K562 (cell line): ENCODE results near the gene HSD17B1. TPM values are rescaled to one million over a fixed set of nuclear protein-coding genes. Genes with fewer than 3 reads are reported as not detected.

Experiments
- ATF6 ChIP-seq: sonication (generic); formaldehyde crosslinking; IDR thresholded peaks from 2 replicates; pipeline ENCODE4 v1.4.0; 2020; ENCODE audit warnings: mild to moderate bottlenecking, missing genetic modification reagents
- DPF2 ChIP-seq: fragments of 450-650 bp; IDR thresholded peaks from 2 replicates; pipeline ENCODE4 v1.6.1; 2016
- ETS2 ChIP-seq: IDR thresholded peaks from 2 replicates; pipeline ENCODE4 v1.6.1; 2016; ENCODE audit warnings: borderline replicate concordance, missing genetic modification characterization, mild to moderate bottlenecking, moderate library complexity, missing compliant biosample characterization; ENCODE audit not compliant: poor library complexity, severe bottlenecking
- EWSR1 ChIP-seq: fragments of 450-650 bp; IDR thresholded peaks from 2 replicates; pipeline ENCODE4 v1.6.1; 2018; ENCODE audit warnings: borderline replicate concordance, mild to moderate bottlenecking, low read depth, moderate library complexity; ENCODE audit not compliant: partially characterized antibody
- HDAC6 ChIP-seq: IDR thresholded peaks from 2 replicates; pipeline ENCODE4 v1.6.1; 2012; ENCODE audit warnings: low read depth, mild to moderate bottlenecking, control low read depth, inconsistent platforms, low read length, moderate library complexity
- HMGN3 ChIP-seq: IDR thresholded peaks from 2 replicates; pipeline ENCODE4 v1.6.1; 2011; ENCODE audit warnings: borderline replicate concordance, low read depth, mild to moderate bottlenecking, mixed read lengths, low read length; ENCODE audit not compliant: insufficient read length; ENCODE audit errors: extremely low read depth
- NFIX ChIP-seq: fragments of 250-450 bp; sonication (Bioruptor Pico); IDR thresholded peaks from 2 replicates; pipeline ENCODE4 v1.4.0; 2020; ENCODE audit warnings: low read depth, mild to moderate bottlenecking, moderate library complexity
- NUFIP1 ChIP-seq: fragments of 450-650 bp; IDR thresholded peaks from 2 replicates; pipeline ENCODE4 v1.6.1; 2018; ENCODE audit not compliant: partially characterized antibody
- POLR2G ChIP-seq: fragments of 200-400 bp; formaldehyde crosslinking; IDR thresholded peaks from 2 replicates; pipeline ENCODE4 v1.6.1; 2017; ENCODE audit warnings: low read depth, mild to moderate bottlenecking, antibody characterized with exemption, low read length, moderate library complexity
- PYGO2 ChIP-seq: fragments of 450-650 bp; IDR thresholded peaks from 2 replicates; pipeline ENCODE4 v1.6.1; 2016; ENCODE audit warnings: mild to moderate bottlenecking, missing genetic modification characterization, moderate library complexity, missing compliant biosample characterization
- SREBF2 ChIP-seq: sonication (generic); formaldehyde crosslinking; IDR thresholded peaks from 2 replicates; pipeline ENCODE4 v1.4.0; 2020; ENCODE audit warnings: mild to moderate bottlenecking, missing genetic modification reagents
- TAF9B ChIP-seq: fragments of 450-650 bp; IDR thresholded peaks from 2 replicates; pipeline ENCODE4 v1.6.1; 2018; ENCODE audit warnings: mild to moderate bottlenecking; ENCODE audit not compliant: partially characterized antibody
- ZKSCAN3 ChIP-seq: fragments of 250-450 bp; sonication (Bioruptor Pico); IDR thresholded peaks from 2 replicates; pipeline ENCODE4 v1.4.0; 2020
- ZMIZ1 ChIP-seq, 2 experiments: fragments of 150-350 bp in 1 of 2; IDR thresholded peaks; 2 replicates each; pipeline ENCODE4 v1.6.1; 2012 to 2016; ENCODE audit warnings: low read depth in 2 of 2, low read length in 2 of 2, mild to moderate bottlenecking in 1 of 2, moderate library complexity in 1 of 2
- ZNF212 ChIP-seq: fragments of 450-650 bp; formaldehyde crosslinking; IDR thresholded peaks from 2 replicates; pipeline ENCODE4 v1.4.0; 2020; ENCODE audit warnings: mild to moderate bottlenecking
- polyA plus RNA-seq, 8 experiments: library from polyadenylated mRNA; depleted of rRNA in 4 of 8; stranded (reverse) in 5 of 8; unstranded in 3 of 8; fragments of >200 nt; fragmentation: Nextera tagmentation in 2 of 8; fragmentation: Illumina TruSeq in 1 of 8; extraction: Ambion mirVana in 2 of 8; extraction: Trizol in 1 of 8; gene quantifications; 2 replicates each; pipeline versions ENCODE4 v1.2.1 to v1.2.3, GENCODE V29; 2011 to 2014; ENCODE audit warnings: inconsistent platforms in 1 of 8, missing spikeins in 1 of 8
- total RNA-seq, 7 experiments: library from RNA; depleted of rRNA in 6 of 7; stranded (reverse); fragments of >200 nt in 6 of 7; fragmentation: Illumina TruSeq in 2 of 7; extraction: Trizol in 2 of 7; gene quantifications; 2 replicates each; pipeline versions ENCODE4 v1.2.1 to v1.2.3, GENCODE V29; 2011 to 2021; ENCODE audit warnings: low replicate concordance in 1 of 7
- TF ChIP-seq, protein P1 (sequence below): sonication (generic); formaldehyde crosslinking; IDR thresholded peaks from 2 replicates; pipeline ENCODE4 v1.8.1; 2023; ENCODE audit warnings: mild to moderate bottlenecking, missing genetic modification reagents, moderate library complexity
- TF ChIP-seq, protein P2 (sequence below): fragments of 450-650 bp; IDR thresholded peaks from 2 replicates; pipeline ENCODE4 v1.6.1; 2016; ENCODE audit warnings: antibody characterized with exemption

HSD17B1 gene
- total and polyA plus RNA-seq, 9 of the 15 experiments (the other 6 are each of a cell fraction or from before 2014, with no cell fraction given), result 0.55 to 21.1 (median 3.6) TPM

DNA sequence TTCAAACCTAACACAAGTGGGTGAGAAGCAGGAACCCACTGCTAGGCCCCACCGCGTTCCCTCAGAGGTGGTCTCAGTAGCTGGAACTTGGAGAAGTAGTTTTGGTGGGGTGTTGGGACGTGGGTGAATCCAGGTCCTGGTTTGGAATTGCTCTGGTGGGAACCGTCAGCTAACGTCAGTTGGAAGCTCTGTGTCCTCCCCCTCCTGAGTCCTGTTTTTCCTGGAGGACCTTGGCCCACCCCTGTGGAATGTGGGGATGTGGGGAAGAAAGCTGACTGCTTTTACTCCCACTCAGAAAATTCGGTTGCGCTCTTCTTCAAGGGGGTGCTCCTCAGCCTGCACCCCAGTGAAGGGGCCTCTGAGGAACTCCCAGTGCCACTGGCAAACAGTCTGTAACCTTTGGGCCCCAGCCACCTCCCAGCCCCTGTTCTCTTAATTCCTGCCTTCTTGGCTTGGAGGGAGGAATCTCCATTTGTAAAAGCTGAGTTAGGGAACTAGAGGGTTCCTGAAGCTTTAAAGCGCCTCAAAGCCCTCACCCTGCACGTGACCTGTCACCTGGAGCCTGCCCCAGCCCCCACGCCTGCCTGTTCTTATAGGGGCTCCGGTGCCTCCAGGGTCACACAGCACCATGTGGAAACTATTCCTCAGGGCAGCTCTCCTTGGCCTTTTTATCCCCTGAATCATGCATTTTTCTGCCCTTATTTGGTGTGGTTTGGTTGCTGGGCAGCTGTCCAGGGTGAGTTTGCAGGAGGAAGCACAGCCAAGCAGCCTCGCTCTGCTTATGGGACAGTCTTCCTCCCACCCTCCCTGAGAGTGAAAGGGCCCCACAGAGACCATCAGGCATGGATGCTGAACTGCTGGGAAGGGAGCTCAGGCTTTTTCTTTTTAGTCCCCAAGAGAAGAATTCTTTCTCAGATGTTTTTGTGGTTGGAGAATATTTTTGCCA, 32.9 kb upstream of the HSD17B1 start (continued):
- TF ChIP-seq, protein P1, sequence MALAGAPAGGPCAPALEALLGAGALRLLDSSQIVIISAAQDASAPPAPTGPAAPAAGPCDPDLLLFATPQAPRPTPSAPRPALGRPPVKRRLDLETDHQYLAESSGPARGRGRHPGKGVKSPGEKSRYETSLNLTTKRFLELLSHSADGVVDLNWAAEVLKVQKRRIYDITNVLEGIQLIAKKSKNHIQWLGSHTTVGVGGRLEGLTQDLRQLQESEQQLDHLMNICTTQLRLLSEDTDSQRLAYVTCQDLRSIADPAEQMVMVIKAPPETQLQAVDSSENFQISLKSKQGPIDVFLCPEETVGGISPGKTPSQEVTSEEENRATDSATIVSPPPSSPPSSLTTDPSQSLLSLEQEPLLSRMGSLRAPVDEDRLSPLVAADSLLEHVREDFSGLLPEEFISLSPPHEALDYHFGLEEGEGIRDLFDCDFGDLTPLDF (CRISPR knock-in tag), result no peak
- TF ChIP-seq HMGN3, result no peak
- no peak for TF ChIP-seq ZMIZ1 (IDR thresholded peaks at IDR 0.05; ENCODE audit: low read depth in 2 of 2, low read length in 2 of 2)
- no peak for TF ChIP-seq ZNF212
- no peak for TF ChIP-seq HDAC6
- TF ChIP-seq, protein P2, sequence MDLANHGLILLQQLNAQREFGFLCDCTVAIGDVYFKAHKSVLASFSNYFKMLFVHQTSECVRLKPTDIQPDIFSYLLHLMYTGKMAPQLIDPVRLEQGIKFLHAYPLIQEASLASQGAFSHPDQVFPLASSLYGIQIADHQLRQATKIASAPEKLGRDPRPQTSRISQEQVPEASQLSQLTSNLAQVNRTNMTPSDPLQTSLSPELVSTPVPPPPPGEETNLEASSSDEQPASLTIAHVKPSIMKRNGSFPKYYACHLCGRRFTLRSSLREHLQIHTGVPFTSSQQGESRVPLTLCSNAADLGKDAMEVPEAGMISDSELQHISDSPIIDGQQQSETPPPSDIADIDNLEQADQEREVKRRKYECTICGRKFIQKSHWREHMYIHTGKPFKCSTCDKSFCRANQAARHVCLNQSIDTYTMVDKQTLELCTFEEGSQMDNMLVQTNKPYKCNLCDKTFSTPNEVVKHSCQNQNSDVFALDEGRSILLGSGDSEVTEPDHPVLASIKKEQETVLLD, result no peak
- TF ChIP-seq TAF9B, result no peak
- TF ChIP-seq DPF2, result no peak
- no peak for TF ChIP-seq SREBF2
- TF ChIP-seq ATF6 (CRISPR knock-in tag), result no peak
- no peak for TF ChIP-seq ETS2 (tag)
- TF ChIP-seq POLR2G, result 0 out of 2 replicates have a peak, but pooled peaks have one; percentile 31
- TF ChIP-seq PYGO2 (tag), result no peak
- TF ChIP-seq ZKSCAN3 (CRISPR knock-in tag), result no peak
- TF ChIP-seq NUFIP1, result no peak
- no peak for TF ChIP-seq NFIX (CRISPR knock-in tag)
- TF ChIP-seq EWSR1, result no peak
